Dedifferentiated amniotic fluid mesenchymal stem cell (primary cell): ENCODE measurements around the gene EDARADD.
"Not testable (repeated sequence)": the region's sequence is repeated elsewhere in the genome, so short reads cannot be mapped to it uniquely, and the experiment has no call there.

Experiments
- DNase-seq: peaks from one replicate; pipeline ENCODE4 v3.0.0-alpha.2; 2016; ENCODE audit errors: extremely low spot score

EDARADD gene

GRCh38 chr1:236433819-236434315 is 39.8 kb downstream of the EDARADD start:
- DNase-seq, result no peak

GRCh38 chr1:236438614-236439013 is 44.5 kb downstream of the EDARADD start:
- DNase-seq, result no peak

- DNase-seq, result no peak
Measured at GRCh38 chr1:236440373-236440772, 46.3 kb downstream of the EDARADD start.

- DNase-seq, result no peak
Measured at GRCh38 chr1:236450779-236451178, 56.7 kb downstream of the EDARADD start.

- no peak for DNase-seq
Measured at GRCh38 chr1:236451796-236452373, 57.8 kb downstream of the EDARADD start.

GRCh38 chr1:236455243-236455642 is 61.2 kb downstream of the EDARADD start:
- DNase-seq, result no peak

GRCh38 chr1:236457775-236458174 is 63.7 kb downstream of the EDARADD start:
- no peak for DNase-seq

GRCh38 chr1:236458996-236459395 is 64.9 kb downstream of the EDARADD start:
- DNase-seq, result no peak

GRCh38 chr1:236460103-236460502 is 66.0 kb downstream of the EDARADD start:
- no peak for DNase-seq

- not testable (repeated sequence) for DNase-seq
Measured at GRCh38 chr1:236464197-236464596, 70.1 kb downstream of the EDARADD start.

- DNase-seq, result no peak
Measured at GRCh38 chr1:236465231-236465958, 71.3 kb downstream of the EDARADD start.

- no peak for DNase-seq
Measured at GRCh38 chr1:236465959-236466303, 71.8 kb downstream of the EDARADD start.

GRCh38 chr1:236467327-236467641 is 73.2 kb downstream of the EDARADD start:
- no peak for DNase-seq

- no peak for DNase-seq
Measured at GRCh38 chr1:236468625-236469024, 74.5 kb downstream of the EDARADD start.

GRCh38 chr1:236469466-236469865 is 75.4 kb downstream of the EDARADD start:
- DNase-seq, result no peak

- DNase-seq, result no peak
Measured at GRCh38 chr1:236471096-236471495, 77.0 kb downstream of the EDARADD start.

GRCh38 chr1:236471653-236472052 is 77.6 kb downstream of the EDARADD start:
- DNase-seq, result no peak

GRCh38 chr1:236472850-236473788 is 79.0 kb downstream of the EDARADD start:
- DNase-seq, result no peak

GRCh38 chr1:236476019-236476418 is 81.9 kb downstream of the EDARADD start:
- DNase-seq, result no peak

- no peak for DNase-seq
Measured at GRCh38 chr1:236480758-236481436, 86.8 kb downstream of the EDARADD start.

GRCh38 chr1:236484310-236484971 is 90.4 kb downstream of the EDARADD start:
- DNase-seq, result no peak
